ENCODE data around the gene CASZ1.

- no peak for TF ChIP-seq CTCF (IDR thresholded peaks at IDR 0.05)
- TF ChIP-seq EZH2 (IDR thresholded peaks at IDR 0.05), result no peak
These were observed 29.2 kb downstream of the CASZ1 start for GRCh38 chr1:10767282-10767681.

All from neural progenitor cell (in vitro differentiated cells).